ENCODE results near the gene SLC38A7.
A peak's percentile ranks its signal among the peaks of the same experiment; 100 is the strongest.
"Not testable (repeated sequence)": the region's sequence is repeated elsewhere in the genome, so short reads cannot be mapped to it uniquely, and the experiment has no call there.

SLC38A7 gene

DNA sequence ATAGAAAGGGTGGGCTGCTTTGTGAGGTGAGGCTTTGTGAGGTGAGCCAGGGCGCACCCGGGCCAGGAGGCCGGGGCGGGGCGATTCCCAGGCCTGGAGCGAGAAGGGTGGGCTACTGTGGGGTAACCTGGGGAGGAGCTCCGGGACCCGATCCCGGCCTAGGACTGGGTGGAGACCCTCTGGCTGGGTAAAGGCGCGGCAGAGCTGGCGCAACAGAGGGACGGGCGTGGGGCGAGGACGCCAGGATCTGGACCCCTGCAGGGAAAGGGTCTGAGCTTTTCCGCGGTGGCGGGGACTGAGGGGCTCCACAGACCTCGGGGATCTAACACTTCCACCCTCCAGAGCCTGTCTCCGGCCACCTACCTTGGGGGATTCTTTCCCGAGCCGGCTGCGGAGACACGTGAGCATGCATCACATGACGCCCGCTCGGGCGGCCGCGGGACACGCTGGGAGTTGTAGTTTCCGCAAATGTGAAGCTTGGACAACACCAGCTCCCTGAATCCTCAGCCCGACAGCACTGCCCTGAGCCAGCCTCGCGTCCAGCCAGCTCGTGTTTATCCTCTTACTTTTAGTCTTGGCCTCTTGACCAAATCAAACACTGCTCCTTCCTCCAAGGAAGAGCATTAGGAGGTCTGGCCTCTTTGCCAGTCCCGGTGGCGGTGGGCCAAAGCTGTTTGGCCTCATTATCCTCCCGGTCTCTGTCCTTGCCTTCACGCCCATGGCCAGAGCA lies at the start of gene SLC38A7:
SLC38A7 (minus strand) TSS at position 417 of the 730 bp plus-strand sequence. CDS start 4,644 bp downstream, outside the sequence.
- peak; percentile 21 for DNase-seq

DNA sequence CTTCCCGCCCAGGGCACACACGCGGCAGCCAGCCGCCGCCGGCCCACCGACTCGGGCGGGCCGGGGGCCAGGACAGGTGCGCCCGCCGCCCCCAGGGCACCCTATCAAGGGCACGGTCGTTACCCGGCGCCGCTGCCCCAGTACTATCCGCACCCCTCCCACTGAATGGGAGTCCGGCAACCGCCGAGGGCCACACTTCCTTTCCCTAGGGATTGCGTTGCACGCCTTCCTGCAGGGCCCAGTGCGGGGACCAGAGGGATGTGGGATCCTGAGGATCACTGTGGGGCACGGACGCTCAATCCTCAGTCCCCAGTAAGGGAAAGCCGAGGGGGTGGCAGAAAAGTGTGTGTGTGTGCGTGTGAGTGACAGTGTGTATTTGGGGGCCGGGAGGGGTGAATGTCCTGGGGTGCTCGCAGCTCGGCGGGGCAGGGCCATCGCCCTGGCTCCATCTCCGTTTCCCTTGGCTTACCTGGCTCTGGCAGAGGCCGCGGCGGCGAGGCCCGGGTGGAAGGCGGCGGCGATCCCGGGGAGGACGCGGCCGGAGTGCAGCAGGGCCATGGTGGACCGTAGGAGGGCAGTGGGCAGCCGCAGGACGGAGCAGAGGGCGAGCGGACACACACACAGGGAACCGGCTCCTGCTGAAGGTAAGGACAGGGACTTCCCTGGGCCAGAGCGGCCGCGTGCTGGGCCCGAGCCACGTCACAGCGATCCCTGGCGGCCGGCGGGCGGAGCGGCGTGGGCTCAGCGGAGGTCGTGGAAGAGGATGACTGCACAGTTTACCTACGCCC lies 49.3 kb upstream of the SLC38A7 start, which contains the start of gene GOT2:
GOT2 (minus strand) TSS at position 646 of the 788 bp plus-strand sequence; CDS start at position 558, 88 bp downstream.
- peak; percentile 54 for DNase-seq

- no peak for DNase-seq
These were observed 48.7 kb upstream of the SLC38A7 start for GRCh38 chr16:58733248-58733670.

GRCh38 chr16:58732545-58733247 lies 48.1 kb upstream of the SLC38A7 start:
- DNase-seq = no peak

DNA sequence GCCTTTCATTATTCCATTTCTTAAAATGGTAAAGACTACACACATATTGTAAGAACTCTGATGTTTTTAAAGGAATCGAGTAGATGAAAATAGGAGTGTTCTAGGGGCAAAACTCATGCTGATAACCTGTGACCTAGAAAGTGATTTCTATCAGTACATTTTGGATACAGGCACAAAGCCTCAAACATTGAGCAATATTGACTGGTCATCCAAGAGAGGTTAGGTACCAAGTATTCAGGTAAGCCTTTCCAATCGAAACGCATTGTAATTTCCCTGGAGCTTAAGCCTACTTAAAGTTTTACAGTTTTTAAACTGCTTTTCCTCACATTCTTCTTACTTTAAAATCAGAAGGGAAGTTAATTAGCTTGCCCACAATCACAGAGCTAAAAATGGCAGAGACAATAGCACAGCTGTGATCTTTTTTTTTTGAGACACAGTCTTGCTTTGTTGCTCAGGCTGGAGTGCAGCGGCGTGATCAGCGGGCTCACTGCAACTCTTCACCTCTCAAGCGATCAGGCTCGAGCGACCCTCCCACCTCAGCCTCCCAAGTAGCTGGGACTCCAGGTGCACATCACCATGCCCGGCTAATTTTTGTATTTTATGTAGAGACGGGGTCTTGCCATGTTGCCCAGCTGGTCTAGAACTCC lies 46.3 kb upstream of the SLC38A7 start:
- DNase-seq = no peak

DNA sequence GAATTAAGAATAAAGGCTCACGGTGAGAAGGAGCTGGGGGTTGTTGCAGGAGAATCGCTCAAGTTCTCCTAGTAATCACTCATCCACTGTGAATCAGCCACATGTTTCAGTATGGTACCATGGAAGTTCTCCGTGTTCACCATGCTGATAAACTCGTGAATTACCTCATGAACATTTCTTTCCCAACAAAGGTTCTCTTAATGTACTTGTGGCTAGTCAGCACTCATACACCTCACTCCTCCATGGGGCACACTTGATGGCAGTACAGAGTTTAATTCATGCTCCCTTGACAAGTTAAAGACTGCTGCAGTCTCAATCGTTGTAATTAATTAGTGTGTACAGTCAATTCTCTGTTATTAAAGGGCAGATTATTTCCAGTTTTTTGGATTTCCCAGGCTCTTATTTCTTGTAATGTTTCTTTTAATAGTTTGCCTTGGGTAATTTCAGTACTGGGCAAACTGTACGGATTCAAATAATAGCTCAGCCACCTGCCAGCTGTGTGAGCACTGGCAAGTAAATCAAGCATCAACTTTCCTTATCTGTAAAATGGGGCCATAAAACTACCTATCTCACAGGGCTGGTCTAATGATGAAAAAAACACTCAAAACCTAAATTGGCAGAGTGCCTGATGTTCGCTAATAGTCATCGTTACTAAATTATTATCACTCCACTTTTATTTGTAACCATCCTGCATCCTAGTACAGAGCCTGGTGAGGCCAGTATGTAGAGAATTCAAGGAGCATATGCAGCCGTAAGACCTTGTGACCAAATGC lies 43.4 kb upstream of the SLC38A7 start:
- no peak for DNase-seq

GRCh38 chr16:58727028-58727781 lies 42.6 kb upstream of the SLC38A7 start:
- no peak for DNase-seq

GRCh38 chr16:58723109-58723508 lies 38.5 kb upstream of the SLC38A7 start:
- DNase-seq = no peak

DNA sequence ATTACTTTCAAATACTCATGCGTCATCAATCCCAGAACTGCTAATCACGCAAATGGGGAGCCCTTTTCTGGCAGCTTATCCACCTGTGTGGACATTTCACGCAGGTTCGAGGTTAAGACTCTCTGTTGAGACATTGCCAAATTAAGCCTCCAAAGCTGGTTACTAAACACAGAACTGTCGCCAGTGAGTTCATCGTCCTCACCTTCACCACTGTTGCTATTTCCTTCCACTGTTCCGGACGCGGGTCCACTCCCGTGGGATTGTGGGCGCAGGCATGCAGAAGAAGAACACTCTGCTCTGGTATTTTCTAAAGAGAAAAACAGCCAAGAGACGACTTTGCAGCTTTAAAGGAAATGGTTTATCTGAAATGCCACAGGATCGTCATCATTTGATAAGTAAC lies 33.4 kb upstream of the SLC38A7 start:
- DNase-seq = no peak

DNA sequence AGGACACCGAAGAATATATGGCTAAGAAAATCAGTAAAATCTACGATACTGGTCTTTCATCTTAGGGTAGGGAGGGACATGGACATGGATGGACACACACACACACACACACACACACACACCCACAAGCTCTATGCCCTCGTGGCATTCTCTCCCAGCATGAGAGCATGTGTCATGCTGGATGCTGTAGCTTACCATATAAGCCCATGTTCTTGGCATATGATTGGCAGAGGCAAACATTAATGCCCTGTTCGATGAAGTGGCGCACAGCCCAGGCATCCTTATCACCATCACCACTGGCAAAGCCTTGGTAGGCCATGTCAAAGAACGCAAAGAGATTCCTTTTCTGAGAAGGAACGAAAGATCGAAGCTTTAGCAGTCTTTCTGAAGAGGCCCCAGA lies 31.9 kb upstream of the SLC38A7 start:
- no peak for DNase-seq

- DNase-seq = no peak
These were observed 29.2 kb upstream of the SLC38A7 start for GRCh38 chr16:58713742-58714141.

DNA sequence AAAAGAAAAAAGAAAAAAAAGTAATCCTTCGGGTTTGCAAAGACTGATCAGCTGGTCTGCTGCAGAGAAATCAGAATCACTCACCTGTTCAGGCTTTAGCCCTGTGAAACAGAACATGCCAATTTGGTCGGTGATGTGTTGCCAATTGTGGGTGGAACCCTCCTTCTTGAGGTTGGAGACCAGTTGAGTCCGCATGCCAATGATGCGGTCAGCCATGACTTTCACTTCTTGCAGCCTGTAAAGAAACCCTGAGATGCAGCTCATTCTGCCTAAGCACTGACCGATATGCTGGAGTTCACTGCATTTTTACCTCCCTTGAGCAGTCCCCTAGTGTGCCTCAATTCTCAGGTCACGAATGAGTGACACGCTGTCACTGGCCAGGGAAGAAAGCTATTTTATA lies 24.8 kb upstream of the SLC38A7 start:
- no peak for DNase-seq

GRCh38 chr16:58699151-58699550 lies 14.6 kb upstream of the SLC38A7 start:
- no peak for DNase-seq

- DNase-seq = no peak
These were observed 10.8 kb upstream of the SLC38A7 start for GRCh38 chr16:58695368-58695767.

GRCh38 chr16:58692450-58692849 lies 7.9 kb upstream of the SLC38A7 start:
- no peak for DNase-seq

GRCh38 chr16:58686985-58687706 lies 2.6 kb upstream of the SLC38A7 start:
- DNase-seq = not testable (repeated sequence)

DNA sequence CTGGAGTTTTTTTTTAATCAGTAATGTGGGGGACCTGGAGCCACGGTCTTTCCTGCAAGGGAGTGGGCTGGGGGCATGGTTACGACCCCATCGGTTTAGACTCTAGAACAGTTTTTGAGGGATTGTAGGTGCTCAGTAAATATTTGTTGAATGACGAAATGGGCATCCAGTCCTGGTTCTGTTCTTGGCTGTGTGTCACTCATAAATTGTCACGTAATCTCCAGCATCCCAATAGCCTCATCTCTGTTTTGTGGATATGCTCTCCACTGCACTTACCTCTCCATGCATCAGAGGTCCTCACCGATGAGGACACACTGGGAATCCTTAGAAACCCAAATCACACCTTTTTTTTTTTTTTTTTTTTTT lies 497 bp upstream of the SLC38A7 start:
- no peak for DNase-seq

- no peak for DNase-seq
These were observed 593 bp downstream of the SLC38A7 start for GRCh38 chr16:58684001-58684353.

DNA sequence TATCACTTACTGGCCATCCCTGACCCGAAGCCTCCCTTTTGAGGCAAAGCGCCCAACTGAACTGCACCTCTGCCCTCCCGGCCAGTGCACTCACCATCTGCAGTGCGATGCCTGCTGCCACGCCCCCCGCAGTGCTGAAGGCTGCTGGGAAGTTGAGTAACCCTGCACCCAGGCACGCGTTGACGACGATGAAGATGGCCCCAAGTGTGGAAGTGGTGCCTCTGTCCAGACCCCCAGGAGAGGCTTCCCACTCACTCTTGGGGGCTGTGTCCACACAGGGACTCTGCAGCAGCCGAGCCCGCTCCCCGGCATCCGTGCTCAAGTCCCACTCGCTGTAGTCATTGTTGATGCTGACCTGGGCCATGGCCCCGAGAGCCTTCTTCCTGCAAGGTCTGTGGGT lies 4.8 kb downstream of the SLC38A7 start:
- no peak for DNase-seq

DNA sequence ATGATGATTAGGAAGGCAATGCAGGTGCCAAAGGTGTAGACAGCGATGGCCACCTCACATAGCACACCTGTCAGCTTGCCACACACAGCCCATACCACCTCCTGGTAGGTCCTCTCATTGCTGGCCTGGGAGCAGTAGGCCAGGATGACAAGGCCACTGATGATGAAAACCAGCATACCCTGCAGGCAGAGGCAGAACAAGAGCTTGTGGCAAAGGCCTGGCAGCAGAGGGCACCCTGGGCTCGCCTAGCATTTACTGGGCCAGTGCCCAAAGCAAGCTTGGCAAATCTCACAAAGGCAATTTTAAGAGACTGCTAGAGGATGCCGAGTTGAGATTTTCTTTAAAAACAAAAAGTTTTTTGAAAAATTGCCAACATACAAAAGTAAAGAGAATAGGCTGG lies 5.9 kb downstream of the SLC38A7 start:
- DNase-seq = no peak

DNA sequence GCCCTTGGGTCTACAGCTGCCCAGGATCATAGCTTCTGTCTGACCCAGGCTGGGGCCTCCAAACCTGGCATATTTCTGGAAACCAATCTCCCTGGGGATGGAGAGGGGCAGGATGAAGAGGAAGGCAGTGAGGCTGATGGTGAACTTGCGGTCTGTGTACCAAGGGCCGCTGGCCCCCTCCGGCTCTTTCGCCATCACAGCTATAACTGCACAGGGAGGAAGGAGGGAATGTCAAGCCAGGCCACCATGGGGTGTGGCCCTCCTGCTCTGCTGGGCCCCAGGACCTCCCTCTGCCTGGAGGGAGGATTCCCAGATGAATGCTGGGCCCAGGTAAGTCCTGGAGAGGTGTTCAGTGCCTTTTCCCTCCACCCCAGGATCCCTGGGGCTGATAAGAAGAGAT lies 6.3 kb downstream of the SLC38A7 start:
- no peak for DNase-seq

All from NCI-H510A treated with DMSO at 0.1 percent for 48 hours (cell line).